ENCODE data around the gene ABHD18.

DNA sequence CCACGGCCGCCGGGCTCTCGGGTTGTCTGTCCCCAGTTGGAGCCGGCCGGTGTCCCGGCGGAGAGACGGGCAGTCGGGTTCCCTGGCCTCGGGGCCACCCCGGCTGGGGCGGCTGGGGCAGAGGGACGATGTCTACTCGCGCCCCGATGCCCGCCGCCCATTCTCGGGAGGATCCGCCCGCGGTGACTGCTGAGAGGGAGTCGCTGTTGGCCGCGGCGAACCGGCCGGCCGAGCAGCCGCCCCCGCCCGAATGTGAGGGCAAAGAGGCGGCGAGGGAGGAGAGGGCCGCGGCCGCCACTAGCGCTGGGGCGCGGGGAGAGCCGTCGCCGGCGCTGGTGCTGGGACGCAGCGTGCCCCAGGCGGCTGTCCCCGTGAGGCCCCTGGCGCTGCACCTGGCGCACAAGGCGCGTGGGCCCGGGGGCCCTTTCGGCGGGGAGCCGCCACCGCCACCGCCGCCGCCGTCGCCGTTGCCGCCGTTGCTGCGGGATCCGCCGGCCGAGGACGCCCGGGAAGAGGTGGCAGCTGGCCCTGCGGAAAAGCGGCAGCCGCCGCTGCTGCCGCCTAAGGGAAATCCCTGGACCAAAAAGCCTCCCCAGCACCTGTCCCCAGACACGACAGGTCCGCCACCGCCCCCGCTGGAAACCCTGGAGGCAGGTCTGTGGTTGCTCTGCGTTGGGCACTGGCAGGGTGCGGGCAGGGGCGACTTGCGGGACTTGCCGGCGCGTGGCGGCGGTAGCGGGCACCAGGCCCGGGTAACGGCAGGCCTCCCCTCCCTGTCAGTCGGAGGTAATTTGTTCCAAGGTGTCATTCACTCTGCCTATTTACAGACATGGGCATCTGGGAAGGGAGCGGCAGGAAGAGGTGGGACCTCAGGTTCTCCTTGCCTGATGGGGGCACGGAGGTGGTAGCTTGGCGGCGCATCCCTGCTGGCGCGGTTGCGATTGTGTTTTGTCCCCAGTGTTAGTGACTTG, 96.6 kb downstream of the ABHD18 start:
- TF ChIP-seq GATA3 (IDR thresholded peaks at IDR 0.05; ENCODE audit: low read depth, low read length) (no peak), GATA2 (IDR thresholded peaks at IDR 0.05; ENCODE audit: low read depth, low read length) (no peak)

Data from SH-SY5Y (cell line).